K562 (cell line): ENCODE measurements around the gene STUM. TPM values are rescaled to one million over a fixed set of nuclear protein-coding genes. Genes with fewer than 3 reads are reported as not detected.

ENCODE experiments used
- ATAC-seq: fragments of 200-7000 bp; cut with Tn5 transposase; 3 replicates; pipeline ENCODE4 v1.9.1; 2020; ENCODE audit warnings: moderate library complexity
- BruUV-seq: library from RNA; stranded (reverse); fragments of 400-500 nt; replicated peaks from 2 replicates; lab custom pipeline; 2021; lab: Mats Ljungman, UMichigan
- CTCF ChIA-PET: fragments of 300-600 bp; formaldehyde crosslinking; extraction: SDS; loops from one replicate; lab custom pipeline; 2021; ENCODE audit warnings: low intra/inter-chr PET ratio; lab: Yijun Ruan, JAX
- POLR2A ChIA-PET: fragments of 300-600, 350-650 bp; sonication (Branson Sonifier 250); formaldehyde crosslinking; extraction: SDS; loops from one replicate; lab custom pipeline; 2021; ENCODE audit warnings: antibody characterized with exemption, inconsistent platforms; lab: Yijun Ruan, JAX
- DNase-seq, 4 experiments: peaks; one replicate each; pipeline versions ENCODE4 v3.0.0 to v3.0.0-alpha.2; 2011 to 2018; ENCODE audit warnings: low spot score in 3 of 4, mixed read lengths in 3 of 4; ENCODE audit errors: extremely low read depth in 1 of 4
- FAIRE-seq: peaks from 2 replicates; lab custom pipeline; 2011; peaks lifted over from hg19 to GRCh38; lab: Jason Lieb, UNC
- H2AFZ ChIP-seq: 2 replicates; pipeline ENCODE4 v1.6.0; 2011; ENCODE audit warnings: low read depth, low read length, control low read depth, inconsistent platforms
- H3K27ac ChIP-seq: fragments of 200-600 bp; 3 replicates; pipeline ENCODE4 v1.8.0; 2011; ENCODE audit warnings: low read depth, mild to moderate bottlenecking, control low read depth, inconsistent platforms, low read length, moderate library complexity, mixed read lengths; ENCODE audit errors: extremely low read depth
- H3K27me3 ChIP-seq, 2 experiments: fragments of 300-600 bp in 1 of 2; 2 replicates in 1 of 2; 3 replicates in 1 of 2; pipeline versions ENCODE4 v1.6.0 to v1.8.0; 2011; ENCODE audit warnings: inconsistent platforms in 2 of 2, low read length in 2 of 2, mild to moderate bottlenecking in 1 of 2, mixed read lengths in 1 of 2, moderate library complexity in 1 of 2; ENCODE audit not compliant: control insufficient read depth in 2 of 2, insufficient read depth in 2 of 2
- H3K36me3 ChIP-seq: fragments of 300-600 bp; 3 replicates; pipeline ENCODE4 v1.8.0; 2011; ENCODE audit warnings: mild to moderate bottlenecking, low read length, inconsistent platforms; ENCODE audit not compliant: control insufficient read depth, insufficient read depth
- H3K4me1 ChIP-seq, 2 experiments: fragments of 200-600 bp in 1 of 2; replicated peaks in 1 of 2; 2 replicates in 1 of 2; 3 replicates in 1 of 2; pipeline versions ENCODE4 v1.5.1 to v1.8.0; 2011; ENCODE audit warnings: inconsistent platforms in 2 of 2, low read length in 2 of 2, mild to moderate bottlenecking in 1 of 2, mixed read lengths in 1 of 2, moderate library complexity in 1 of 2; ENCODE audit not compliant: control insufficient read depth in 2 of 2, insufficient read depth in 2 of 2
- H3K4me2 ChIP-seq: 2 replicates; pipeline ENCODE4 v1.6.1; 2011; ENCODE audit warnings: low read length, control low read depth, inconsistent platforms, mixed read lengths; ENCODE audit not compliant: insufficient read depth
- H3K4me3 ChIP-seq: fragments of 200-600 bp; sonication (generic), shearing (Covaris generic); 2 replicates; pipeline ENCODE4 v1.5.1; 2016; ENCODE audit warnings: control low read depth, inconsistent platforms
- H3K79me2 ChIP-seq: fragments of 200-600 bp; 3 replicates; pipeline ENCODE4 v1.8.0; 2011; ENCODE audit warnings: low read length, inconsistent platforms; ENCODE audit not compliant: control insufficient read depth, insufficient read depth
- H3K9ac ChIP-seq, 2 experiments: 2 replicates each; pipeline versions ENCODE4 v1.6.0 to v1.6.1; 2011; ENCODE audit warnings: low read depth in 2 of 2, low read length in 2 of 2, control low read depth in 1 of 2, inconsistent platforms in 1 of 2, mild to moderate bottlenecking in 1 of 2, mixed read lengths in 1 of 2; ENCODE audit not compliant: insufficient read depth in 1 of 2
- H3K9me1 ChIP-seq: one replicate; pipeline ENCODE4 v1.6.0; 2011; ENCODE audit warnings: inconsistent platforms, mild to moderate bottlenecking, low read length, moderate library complexity; ENCODE audit not compliant: control insufficient read depth, insufficient read depth
- H3K9me3 ChIP-seq: replicated peaks from 2 replicates; pipeline ENCODE4 v1.5.1; 2011; ENCODE audit warnings: low read depth, low read length, inconsistent platforms; ENCODE audit not compliant: control insufficient read depth, insufficient read depth
- H4K20me1 ChIP-seq: replicated peaks from 2 replicates; pipeline ENCODE4 v1.6.1; 2011; ENCODE audit warnings: low read length, inconsistent platforms, mixed read lengths; ENCODE audit not compliant: control insufficient read depth, insufficient read depth
- MITF ChIP-seq: IDR thresholded peaks from 2 replicates; pipeline ENCODE4 v1.6.1; 2014; ENCODE audit warnings: antibody characterized with exemption
- NCOA2 ChIP-seq, 2 experiments: fragments of 450-650 bp; IDR thresholded peaks; 2 replicates each; pipeline ENCODE4 v1.6.1; 2018; ENCODE audit warnings: mild to moderate bottlenecking in 2 of 2, moderate library complexity in 1 of 2; ENCODE audit not compliant: partially characterized antibody in 2 of 2
- NFIC ChIP-seq: fragments of 450-650 bp; IDR thresholded peaks from 2 replicates; pipeline ENCODE4 v1.6.1; 2017; ENCODE audit warnings: mild to moderate bottlenecking, inconsistent platforms
- POLR2H ChIP-seq: IDR thresholded peaks from 2 replicates; pipeline ENCODE4 v1.6.1; 2016; ENCODE audit warnings: missing genetic modification characterization, low read depth, mild to moderate bottlenecking, control low read depth, missing compliant biosample characterization, moderate library complexity
- SPI1 ChIP-seq: IDR thresholded peaks from 2 replicates; pipeline ENCODE4 v1.6.1; 2011; ENCODE audit warnings: low read depth, low read length, control low read depth, borderline replicate concordance
- ZNF274 ChIP-seq: IDR thresholded peaks from 2 replicates; pipeline ENCODE4 v1.6.1; 2011; ENCODE audit warnings: low read depth, mild to moderate bottlenecking, low read length, moderate library complexity, borderline replicate concordance
- ZNF324 ChIP-seq: fragments of 250-450 bp; sonication (Bioruptor Pico); IDR thresholded peaks from 2 replicates; pipeline ENCODE4 v1.4.0; 2020; ENCODE audit warnings: mild to moderate bottlenecking
- ZNF445 ChIP-seq: fragments of 250-450 bp; sonication (Bioruptor Pico); IDR thresholded peaks from 2 replicates; pipeline ENCODE4 v1.4.0; 2020; ENCODE audit warnings: low read depth, mild to moderate bottlenecking, moderate library complexity
- ZNF830 ChIP-seq: fragments of 250-450 bp; sonication (Bioruptor Pico); IDR thresholded peaks from 2 replicates; pipeline ENCODE4 v1.5.0; 2021; ENCODE audit warnings: mild to moderate bottlenecking
- WGBS: fragments of 100-300 bp; shearing (Covaris generic); methylation state at CpG from one replicate; pipeline ENCODE4 v1.1.6; 2016; ENCODE audit warnings: low coverage, mixed read lengths; ENCODE audit not compliant: insufficient coverage; ENCODE audit errors: missing lambda C conversion rate; 5-methylcytosine and 5-hydroxymethylcytosine counted together
- in situ Hi-C: fragments of 300-500 bp; cut with MboI; formaldehyde crosslinking; loops from 4 replicates; pipeline ENCODE4 v1.15.0; 2018; ENCODE audit warnings: inconsistent platforms, mixed read lengths
- intact Hi-C: fragments of 100-400 bp; cut with micrococcal nuclease; formaldehyde crosslinking; loops from 2 replicates; pipeline ENCODE4 v1.14.2; 2022
- polyA plus RNA-seq, 8 experiments: library from polyadenylated mRNA; depleted of rRNA in 4 of 8; stranded (reverse) in 5 of 8; unstranded in 3 of 8; fragments of >200 nt; fragmentation: Nextera tagmentation in 2 of 8; fragmentation: Illumina TruSeq in 1 of 8; extraction: Ambion mirVana in 2 of 8; extraction: Trizol in 1 of 8; gene quantifications; 2 replicates each; pipeline versions ENCODE4 v1.2.1 to v1.2.3, GENCODE V29; 2011 to 2014; ENCODE audit warnings: inconsistent platforms in 1 of 8, missing spikeins in 1 of 8
- total RNA-seq, 7 experiments: library from RNA; depleted of rRNA in 6 of 7; stranded (reverse); fragments of >200 nt in 6 of 7; fragmentation: Illumina TruSeq in 2 of 7; extraction: Trizol in 2 of 7; gene quantifications; 2 replicates each; pipeline versions ENCODE4 v1.2.1 to v1.2.3, GENCODE V29; 2011 to 2021; ENCODE audit warnings: low replicate concordance in 1 of 7

STUM gene
- total and polyA plus RNA-seq, 9 of the 15 experiments (the other 6 are each of a cell fraction or from before 2014, with no cell fraction given), result not detected

DNA sequence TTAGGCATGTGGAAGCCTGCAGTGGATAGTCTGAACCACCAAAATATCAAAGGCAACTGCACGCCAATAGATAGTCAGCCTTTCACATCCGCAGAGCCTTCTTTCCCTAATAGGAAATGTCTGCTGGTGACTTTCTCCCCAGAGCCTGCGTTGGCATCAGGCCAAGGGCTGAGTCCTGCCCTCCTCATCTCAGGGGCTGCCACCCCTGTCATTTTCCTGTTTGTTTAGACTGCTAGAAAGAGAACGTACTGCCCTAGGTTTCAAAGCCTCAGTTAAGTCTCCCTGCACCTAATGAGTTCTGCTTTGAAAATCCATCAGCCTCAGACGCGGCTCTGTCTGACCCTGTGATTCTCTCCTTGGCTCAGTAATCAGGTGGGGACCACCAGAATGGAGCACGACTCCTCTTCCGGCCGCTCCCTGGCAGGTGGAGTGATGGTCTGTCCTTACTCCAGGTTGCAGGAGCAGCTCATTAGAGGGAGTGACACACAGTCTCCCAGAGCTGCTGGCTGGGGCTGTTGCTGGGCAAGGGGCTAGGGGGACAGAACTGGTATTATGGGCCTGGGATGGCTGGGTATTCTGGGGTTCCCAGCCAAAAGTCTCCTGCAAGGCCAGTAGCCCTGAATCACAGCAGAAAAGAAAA is 27.3 kb downstream of the STUM start:
- Histone ChIP-seq H3K9ac (no peak overlapping the region), H3K9me3 (no peaks in the 10 kb centered on the region), H3K4me2 (no peak overlapping the region), H3K27me3 (peaks cover 21 to 66% of the 10 kb centered on the region in 2 experiments; a peak in 4 of 5 replicates), H3K4me3 (no peak overlapping the region), H3K4me1 (peaks cover 3 to 7% of the 10 kb centered on the region in 2 experiments; a peak in 4 of 5 replicates), H2AFZ (no peak overlapping the region), H3K27ac (no peak overlapping the region), H3K36me3 (no peaks in the 10 kb centered on the region), H3K9me1 (no peaks in the 10 kb centered on the region), H4K20me1 (no peaks in the 10 kb centered on the region; the same call in 1 of the 2 replicates), H3K79me2 (no peaks in the 10 kb centered on the region)
- BruUV-seq, result no TSS peak
- ATAC-seq (no peak), DNase-seq (no peak), FAIRE-seq (no peak)
- WGBS, result 9% methylated on average over 9 of the region's 9 CpGs
- POLR2A ChIA-PET, result interaction anchor here (1.5 kb wide), 1 partner anchor 15 kb away, joined by 7 read pairs; no protein-coding TSS in a partner anchor
- in situ Hi-C loops (no loop called here), intact Hi-C loops (no loop called here)
- CTCF ChIA-PET, result no interaction called here
- peak; percentile 75 for TF ChIP-seq NFIC
- no peak for TF ChIP-seq SPI1

DNA sequence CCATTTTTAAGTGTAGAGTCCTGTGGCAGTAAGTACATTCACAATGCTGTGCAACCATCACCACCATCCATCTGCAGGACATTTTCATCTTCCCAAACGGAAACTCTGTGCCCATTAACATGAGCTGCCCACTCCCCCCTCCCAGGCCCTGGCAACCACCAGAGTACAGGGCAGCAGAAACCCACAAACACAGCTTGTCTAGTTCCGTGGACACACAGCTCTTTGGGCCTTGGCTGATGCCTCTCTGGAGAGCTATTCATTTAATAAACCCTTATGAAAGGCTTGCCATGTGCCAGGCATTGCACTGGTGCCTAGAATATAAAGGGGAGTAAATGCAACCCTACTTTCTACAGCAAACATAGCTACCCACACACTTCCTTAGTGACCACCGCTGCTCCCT is 28.0 kb downstream of the STUM start:
- H2AFZ ChIP-seq, result no peak overlapping the region
- H3K4me3 ChIP-seq, result no peak overlapping the region
- no peak for TF ChIP-seq ZNF445 (CRISPR knock-in tag)
- TF ChIP-seq ZNF324, result no peak
- no peak for TF ChIP-seq MITF
- TF ChIP-seq POLR2H (tag), result no peak
- TF ChIP-seq NCOA2 (IDR thresholded peaks at IDR 0.05; ENCODE audit: partially characterized antibody in 2 of 2), result no peak
- no peak for TF ChIP-seq ZNF274
- no peak for TF ChIP-seq ZNF830
- peaks cover 23 to 69% of the 10 kb centered on the region in 2 experiments; a peak in 4 of 5 replicates for H3K27me3 ChIP-seq
- H4K20me1 ChIP-seq, result no peaks in the 10 kb centered on the region; the same call in 1 of the 2 replicates
- no peak overlapping the region for H3K4me2 ChIP-seq
- ATAC-seq (no peak), FAIRE-seq (no peak), DNase-seq (no peak)
- ChIA-PET POLR2A (interaction anchor here (0.6 to 1.5 kb wide), 2 partner anchors 16 to 895 kb away, joined by 3 to 7 read pairs; no protein-coding TSS in a partner anchor), CTCF (no interaction called here)
- no peaks in the 10 kb centered on the region for H3K9me1 ChIP-seq
- BruUV-seq, result no TSS peak
- H3K79me2 ChIP-seq, result no peaks in the 10 kb centered on the region
- in situ Hi-C loops, result no loop called here
- intact Hi-C loops, result no loop called here
- WGBS, result 9% methylated on average over 3 of the region's 3 CpGs
- H3K9me3 ChIP-seq, result no peaks in the 10 kb centered on the region
- H3K36me3 ChIP-seq, result no peaks in the 10 kb centered on the region
- no peak overlapping the region for H3K27ac ChIP-seq
- no peak overlapping the region for H3K9ac ChIP-seq
- H3K4me1 ChIP-seq, result peaks cover 3 to 7% of the 10 kb centered on the region in 2 experiments; a peak in 4 of 5 replicates
